Gastrocnemius medialis (tissue), 4 donors: ENCODE data around the gene APOL3.

Experiments
- CTCF ChIP-seq, 5 experiments: fragments of 450-650 bp in 3 of 5; fragments of 200-600 bp in 2 of 5; sonication (generic) in 2 of 5; IDR thresholded peaks in 4 of 5; conservative IDR thresholded peaks in 1 of 5; 1 replicate in 4 of 5; 2 replicates in 1 of 5; pipeline ENCODE4 v1.5.1; 2016 to 2019; ENCODE audit warnings: antibody characterized with exemption in 5 of 5, mild to moderate bottlenecking in 3 of 5, moderate library complexity in 3 of 5
- POLR2A ChIP-seq, 2 donors: fragments of 450-650 bp; IDR thresholded peaks; one replicate each; pipeline ENCODE4 v1.6.1; 2017; ENCODE audit warnings: antibody characterized with exemption in 2 of 2, mild to moderate bottlenecking in 2 of 2, moderate library complexity in 2 of 2

- TF ChIP-seq CTCF (IDR thresholded peaks at IDR 0.05 in 4 of 5, conservative IDR thresholded peaks at IDR 0.05 in 1 of 5) (no peak), POLR2A (IDR thresholded peaks at IDR 0.05) (no peak)
Measured at GRCh38 chr22:36180928-36181327, 20.4 kb upstream of the APOL3 start.
